ENCODE results near the gene RNF182. TPM values are rescaled to one million over a fixed set of nuclear protein-coding genes. Genes with fewer than 3 reads are reported as not detected.

The RNF182 gene
- total RNA-seq, 1 donor from 2014 or later = under 0.01 TPM

DNA sequence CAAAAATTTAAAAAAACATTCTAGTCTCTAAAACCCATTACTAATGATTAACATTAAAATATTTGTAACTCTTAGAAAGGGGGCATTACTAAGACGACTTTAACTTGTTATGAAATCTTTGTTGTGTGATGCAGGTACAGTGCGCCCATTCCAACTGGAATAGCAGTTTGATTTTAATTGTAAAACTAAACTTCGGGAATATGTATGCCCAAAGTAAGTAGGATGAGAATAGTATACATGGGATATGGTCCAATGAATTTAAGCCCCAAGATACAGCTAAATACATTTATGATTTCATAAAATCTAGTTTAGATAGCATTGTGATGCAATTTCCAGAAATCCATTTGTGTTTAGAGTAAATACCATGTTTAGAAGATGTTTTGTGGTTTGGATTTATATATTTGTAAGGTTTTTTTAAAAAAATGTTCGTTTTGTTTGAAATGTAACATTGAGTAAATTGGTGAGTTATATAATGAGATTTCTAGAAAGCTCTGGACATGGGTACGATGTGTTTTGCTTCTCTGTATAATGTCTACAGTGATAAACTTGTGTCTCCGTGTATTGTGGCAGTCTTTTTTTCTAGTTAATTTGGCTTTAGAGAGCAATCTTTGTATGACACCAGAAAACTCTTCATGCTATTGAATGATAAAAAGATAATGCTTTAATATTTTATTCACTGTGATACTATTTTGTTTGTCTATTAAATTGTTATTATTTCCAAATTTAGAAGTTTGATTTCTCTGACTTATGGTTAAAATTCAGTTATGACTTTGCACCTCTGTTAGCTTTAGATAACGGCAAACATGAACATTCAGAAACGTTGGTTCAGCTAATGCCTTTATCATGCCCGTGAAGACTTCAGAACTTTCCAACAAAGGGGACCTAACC, 54.8 kb downstream of the RNF182 start:
- Histone ChIP-seq H3K4me3 (ENCODE audit: low read length in 3 of 3) (no peak overlapping the region), H3K27me3 (ENCODE audit: control insufficient read depth in 3 of 3, insufficient read depth in 3 of 3, low read length in 3 of 3) (peaks cover 2 to 5% (median 3%) of the 10 kb centered on the region in 3 donors), H3K36me3 (ENCODE audit: control insufficient read depth in 3 of 3, insufficient read depth in 3 of 3, low read length in 3 of 3) (no peaks in the 10 kb centered on the region), H3K4me1 (ENCODE audit: control insufficient read depth in 3 of 3, insufficient read depth in 3 of 3, low read length in 3 of 3) (no peaks in the 10 kb centered on the region), H3K9me3 (ENCODE audit: control insufficient read depth in 3 of 3, low read length in 3 of 3) (no peaks in the 10 kb centered on the region), H3K9ac (ENCODE audit: low read depth in 1 of 3, low read length in 3 of 3) (no peak overlapping the region), H3K27ac (ENCODE audit: low read depth, low read length) (no peak overlapping the region)

DNA sequence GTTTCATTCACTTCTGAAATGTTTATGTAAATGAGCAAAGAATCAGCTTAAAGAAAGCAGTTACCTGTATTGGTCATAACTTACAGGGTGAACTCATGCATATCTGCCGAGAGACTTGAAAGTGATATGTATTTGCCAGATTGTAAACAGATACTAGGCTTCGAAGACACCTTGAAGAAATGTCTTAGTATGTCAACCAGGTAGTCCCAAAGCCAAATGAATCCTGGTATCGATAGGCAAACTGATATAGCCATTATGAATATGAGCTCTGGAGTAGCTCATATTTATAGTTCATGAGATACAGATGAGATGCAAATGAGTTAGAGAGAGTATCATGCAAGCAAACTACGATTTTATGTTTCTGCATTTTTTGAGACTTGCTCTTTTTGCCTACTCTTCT, 55.8 kb downstream of the RNF182 start:
- H3K27me3 ChIP-seq (ENCODE audit: control insufficient read depth in 3 of 3, insufficient read depth in 3 of 3, low read length in 3 of 3) = peaks cover 2 to 5% (median 3%) of the 10 kb centered on the region in 3 donors
- no peak overlapping the region for H3K9ac ChIP-seq (ENCODE audit: low read depth in 1 of 3, low read length in 3 of 3)
- H3K36me3 ChIP-seq (ENCODE audit: control insufficient read depth in 3 of 3, insufficient read depth in 3 of 3, low read length in 3 of 3) = no peaks in the 10 kb centered on the region
- no peak overlapping the region for H3K27ac ChIP-seq (ENCODE audit: low read depth, low read length)
- H3K4me1 ChIP-seq (ENCODE audit: control insufficient read depth in 3 of 3, insufficient read depth in 3 of 3, low read length in 3 of 3) = no peaks in the 10 kb centered on the region
- H3K4me3 ChIP-seq (ENCODE audit: low read length in 3 of 3) = no peak overlapping the region
- no peaks in the 10 kb centered on the region for H3K9me3 ChIP-seq (ENCODE audit: control insufficient read depth in 3 of 3, low read length in 3 of 3)

- H3K27me3 ChIP-seq (ENCODE audit: control insufficient read depth in 3 of 3, insufficient read depth in 3 of 3, low read length in 3 of 3) = peaks cover 10 to 18% (median 13%) of the 10 kb centered on the region in 3 donors
These were observed 61.0 kb downstream of the RNF182 start for GRCh38 chr6:13985663-13986325.

GRCh38 chr6:13986700-13987399, 62.1 kb downstream of the RNF182 start:
- no peaks in the 10 kb centered on the region for H3K4me1 ChIP-seq (ENCODE audit: control insufficient read depth in 3 of 3, insufficient read depth in 3 of 3, low read length in 3 of 3)
- H3K4me3 ChIP-seq (ENCODE audit: low read length in 3 of 3) = no peak overlapping the region
- H3K9me3 ChIP-seq (ENCODE audit: control insufficient read depth in 3 of 3, low read length in 3 of 3) = no peaks in the 10 kb centered on the region
- H3K27me3 ChIP-seq (ENCODE audit: control insufficient read depth in 3 of 3, insufficient read depth in 3 of 3, low read length in 3 of 3) = peaks cover 10 to 18% (median 13%) of the 10 kb centered on the region in 3 donors
- H3K9ac ChIP-seq (ENCODE audit: low read depth in 1 of 3, low read length in 3 of 3) = no peak overlapping the region
- no peaks in the 10 kb centered on the region for H3K36me3 ChIP-seq (ENCODE audit: control insufficient read depth in 3 of 3, insufficient read depth in 3 of 3, low read length in 3 of 3)
- no peak overlapping the region for H3K27ac ChIP-seq (ENCODE audit: low read depth, low read length)

More at GRCh38 chr6:13985663-13986325, 61.0 kb downstream of the RNF182 start:
- H3K27ac ChIP-seq (ENCODE audit: low read depth, low read length) = no peak overlapping the region
- H3K4me3 ChIP-seq (ENCODE audit: low read length in 3 of 3) = no peak overlapping the region
- no peaks in the 10 kb centered on the region for H3K9me3 ChIP-seq (ENCODE audit: control insufficient read depth in 3 of 3, low read length in 3 of 3)
- H3K9ac ChIP-seq (ENCODE audit: low read depth in 1 of 3, low read length in 3 of 3) = no peak overlapping the region
- H3K4me1 ChIP-seq (ENCODE audit: control insufficient read depth in 3 of 3, insufficient read depth in 3 of 3, low read length in 3 of 3) = no peaks in the 10 kb centered on the region
- no peaks in the 10 kb centered on the region for H3K36me3 ChIP-seq (ENCODE audit: control insufficient read depth in 3 of 3, insufficient read depth in 3 of 3, low read length in 3 of 3)

- Histone ChIP-seq H3K9ac (ENCODE audit: low read depth in 1 of 3, low read length in 3 of 3) (no peak overlapping the region), H3K4me3 (ENCODE audit: low read length in 3 of 3) (no peak overlapping the region), H3K27me3 (ENCODE audit: control insufficient read depth in 3 of 3, insufficient read depth in 3 of 3, low read length in 3 of 3) (peaks cover 8 to 18% (median 13%) of the 10 kb centered on the region in 3 donors), H3K4me1 (ENCODE audit: control insufficient read depth in 3 of 3, insufficient read depth in 3 of 3, low read length in 3 of 3) (no peaks in the 10 kb centered on the region), H3K9me3 (ENCODE audit: control insufficient read depth in 3 of 3, low read length in 3 of 3) (no peaks in the 10 kb centered on the region), H3K36me3 (ENCODE audit: control insufficient read depth in 3 of 3, insufficient read depth in 3 of 3, low read length in 3 of 3) (no peaks in the 10 kb centered on the region), H3K27ac (ENCODE audit: low read depth, low read length) (no peak overlapping the region)
These were observed 62.7 kb downstream of the RNF182 start for GRCh38 chr6:13987400-13987865.

GRCh38 chr6:13988049-13988738, 63.4 kb downstream of the RNF182 start:
- Histone ChIP-seq H3K9ac (ENCODE audit: low read depth in 1 of 3, low read length in 3 of 3) (no peak overlapping the region), H3K36me3 (ENCODE audit: control insufficient read depth in 3 of 3, insufficient read depth in 3 of 3, low read length in 3 of 3) (no peaks in the 10 kb centered on the region), H3K27ac (ENCODE audit: low read depth, low read length) (no peak overlapping the region), H3K27me3 (ENCODE audit: control insufficient read depth in 3 of 3, insufficient read depth in 3 of 3, low read length in 3 of 3) (peaks cover 8 to 18% (median 13%) of the 10 kb centered on the region in 3 donors), H3K4me3 (ENCODE audit: low read length in 3 of 3) (no peak overlapping the region), H3K4me1 (ENCODE audit: control insufficient read depth in 3 of 3, insufficient read depth in 3 of 3, low read length in 3 of 3) (no peaks in the 10 kb centered on the region), H3K9me3 (ENCODE audit: control insufficient read depth in 3 of 3, low read length in 3 of 3) (no peaks in the 10 kb centered on the region)

DNA sequence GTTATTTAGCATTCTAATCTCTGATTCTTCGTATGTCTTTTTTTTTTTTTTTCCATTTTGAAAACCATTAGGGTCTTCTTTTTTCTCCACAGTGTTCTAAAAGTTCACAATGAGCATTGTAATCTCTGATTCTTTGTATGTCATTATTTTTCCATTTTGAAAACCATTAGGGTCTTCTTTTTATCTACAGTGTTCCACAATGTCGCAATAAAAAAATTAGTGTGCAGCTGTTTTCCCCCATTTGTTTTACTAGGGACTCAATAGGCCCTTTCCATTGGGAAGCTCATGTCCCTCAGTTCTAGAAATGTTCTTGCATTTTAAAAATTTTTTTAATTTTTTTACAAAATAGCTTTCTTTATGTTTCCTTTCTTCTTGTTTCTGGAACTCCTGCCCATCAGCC, 64.2 kb downstream of the RNF182 start:
- Histone ChIP-seq H3K27ac (ENCODE audit: low read depth, low read length) (no peak overlapping the region), H3K4me3 (ENCODE audit: low read length in 3 of 3) (no peak overlapping the region), H3K9ac (ENCODE audit: low read depth in 1 of 3, low read length in 3 of 3) (no peak overlapping the region), H3K9me3 (ENCODE audit: control insufficient read depth in 3 of 3, low read length in 3 of 3) (no peaks in the 10 kb centered on the region), H3K36me3 (ENCODE audit: control insufficient read depth in 3 of 3, insufficient read depth in 3 of 3, low read length in 3 of 3) (no peaks in the 10 kb centered on the region), H3K4me1 (ENCODE audit: control insufficient read depth in 3 of 3, insufficient read depth in 3 of 3, low read length in 3 of 3) (no peaks in the 10 kb centered on the region), H3K27me3 (ENCODE audit: control insufficient read depth in 3 of 3, insufficient read depth in 3 of 3, low read length in 3 of 3) (peaks cover 7 to 18% (median 12%) of the 10 kb centered on the region in 3 donors)

DNA sequence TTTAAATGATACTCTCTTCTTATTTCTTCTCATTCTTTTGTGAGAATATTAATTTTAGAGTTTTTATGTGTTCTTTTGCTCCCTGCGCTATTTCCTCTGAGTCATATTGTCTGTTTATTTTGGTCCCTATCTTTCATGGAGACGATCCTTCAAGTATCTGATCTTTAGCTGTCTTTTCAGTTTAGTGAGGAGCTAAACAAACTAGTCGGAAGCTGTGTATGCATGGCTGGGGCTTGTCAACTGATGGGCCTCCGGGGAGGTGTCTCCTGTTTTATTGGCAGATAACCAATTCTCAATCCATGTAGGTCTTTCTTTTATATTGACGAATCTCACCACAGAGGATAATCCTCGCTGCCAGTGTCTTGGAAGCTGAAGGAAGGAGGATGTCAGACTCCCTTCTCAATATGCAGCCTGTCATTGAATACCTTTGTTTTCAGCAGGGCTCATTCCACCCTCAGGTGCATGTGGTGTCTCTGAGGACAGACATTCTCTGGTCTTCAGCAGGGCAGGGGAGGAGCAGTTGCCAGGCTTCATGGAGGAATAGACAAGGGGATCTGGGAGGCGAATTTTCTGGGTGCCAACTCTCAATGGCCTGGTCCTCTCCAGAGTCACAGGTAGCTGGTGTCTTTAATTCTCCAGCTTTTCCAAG, 64.9 kb downstream of the RNF182 start:
- no peaks in the 10 kb centered on the region for H3K9me3 ChIP-seq (ENCODE audit: control insufficient read depth in 3 of 3, low read length in 3 of 3)
- no peak overlapping the region for H3K9ac ChIP-seq (ENCODE audit: low read depth in 1 of 3, low read length in 3 of 3)
- peaks cover 5 to 18% (median 11%) of the 10 kb centered on the region in 3 donors for H3K27me3 ChIP-seq (ENCODE audit: control insufficient read depth in 3 of 3, insufficient read depth in 3 of 3, low read length in 3 of 3)
- H3K27ac ChIP-seq (ENCODE audit: low read depth, low read length) = no peak overlapping the region
- H3K4me1 ChIP-seq (ENCODE audit: control insufficient read depth in 3 of 3, insufficient read depth in 3 of 3, low read length in 3 of 3) = no peaks in the 10 kb centered on the region
- no peaks in the 10 kb centered on the region for H3K36me3 ChIP-seq (ENCODE audit: control insufficient read depth in 3 of 3, insufficient read depth in 3 of 3, low read length in 3 of 3)
- H3K4me3 ChIP-seq (ENCODE audit: low read length in 3 of 3) = no peak overlapping the region

DNA sequence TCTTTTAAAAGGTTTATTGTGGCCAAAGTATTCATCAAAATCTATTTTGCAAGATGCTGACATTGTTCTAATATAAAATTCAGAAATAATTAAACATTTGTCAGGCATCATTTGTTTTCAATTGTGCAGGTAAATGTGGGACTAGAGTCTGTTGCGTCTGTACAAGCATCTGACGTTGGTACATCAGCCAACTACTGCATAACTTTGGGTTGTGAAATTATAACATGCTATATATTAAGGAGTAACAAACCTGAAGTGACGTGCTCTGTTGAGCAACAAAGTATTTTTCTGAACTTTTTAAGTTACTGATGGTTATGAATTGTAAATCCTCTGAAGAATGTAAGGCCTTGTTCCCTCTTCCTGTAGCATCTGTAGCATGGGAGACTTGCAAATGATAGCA, 66.0 kb downstream of the RNF182 start:
- no peak overlapping the region for H3K9ac ChIP-seq (ENCODE audit: low read depth in 1 of 3, low read length in 3 of 3)
- no peaks in the 10 kb centered on the region for H3K9me3 ChIP-seq (ENCODE audit: control insufficient read depth in 3 of 3, low read length in 3 of 3)
- H3K27me3 ChIP-seq (ENCODE audit: control insufficient read depth in 3 of 3, insufficient read depth in 3 of 3, low read length in 3 of 3) = peaks cover 5 to 15% (median 11%) of the 10 kb centered on the region in 3 donors
- H3K4me1 ChIP-seq (ENCODE audit: control insufficient read depth in 3 of 3, insufficient read depth in 3 of 3, low read length in 3 of 3) = no peaks in the 10 kb centered on the region
- H3K36me3 ChIP-seq (ENCODE audit: control insufficient read depth in 3 of 3, insufficient read depth in 3 of 3, low read length in 3 of 3) = no peaks in the 10 kb centered on the region
- H3K27ac ChIP-seq (ENCODE audit: low read depth, low read length) = no peak overlapping the region
- no peak overlapping the region for H3K4me3 ChIP-seq (ENCODE audit: low read length in 3 of 3)

All from skeletal muscle tissue (tissue), 4 donors.